NCI-H2107 treated with DMSO at 0.1 percent for 48 hours (cell line): ENCODE data around the gene HNRNPLL.
"Not testable (repeated sequence)": the region's sequence is repeated elsewhere in the genome, so short reads cannot be mapped to it uniquely, and the experiment has no call there.

Source experiments
- DNase-seq: peaks from one replicate; lab custom pipeline; 2025; ENCODE audit not compliant: unreplicated experiment; lab: John Stamatoyannopoulos, UW

The HNRNPLL gene

DNA sequence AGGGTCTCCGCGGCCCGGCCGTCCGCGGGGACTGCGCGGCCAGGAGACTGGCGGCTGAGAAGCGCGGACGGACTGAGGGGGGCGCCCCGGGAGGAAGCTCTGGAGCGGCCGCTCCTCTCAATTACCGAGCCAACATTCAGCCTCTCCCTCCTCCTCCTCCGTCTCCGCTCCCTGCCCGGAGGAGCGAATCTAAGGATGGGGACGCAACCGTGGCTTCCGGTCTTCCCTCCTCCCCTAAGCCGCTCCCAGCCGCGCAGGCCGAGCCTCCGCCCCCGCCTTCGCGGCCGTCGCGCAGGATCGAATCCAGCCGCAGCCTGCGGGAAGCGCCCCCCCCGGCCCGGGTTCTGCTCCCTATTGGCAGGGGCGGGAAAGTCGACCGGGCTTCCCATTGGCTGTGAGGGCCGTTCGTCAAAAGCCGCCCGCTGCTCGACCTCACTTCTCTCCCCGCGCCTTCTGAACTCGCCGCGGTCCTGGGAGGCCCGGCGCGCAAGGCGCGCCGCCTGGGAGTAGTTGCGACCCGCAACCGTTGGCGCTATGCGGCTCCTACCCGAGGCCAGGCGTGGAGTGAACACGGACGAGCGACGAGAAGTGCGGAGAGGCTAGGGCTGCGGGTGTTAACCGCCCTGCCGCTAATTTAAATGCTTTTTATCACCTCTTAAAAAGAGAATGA, at the start of gene HNRNPLL:
Gene HNRNPLL (minus strand): TSS at position 197 of the 670 bp plus-strand sequence. CDS start 302 bp downstream, outside the sequence.
- DNase-seq, result peak; percentile 87

DNA sequence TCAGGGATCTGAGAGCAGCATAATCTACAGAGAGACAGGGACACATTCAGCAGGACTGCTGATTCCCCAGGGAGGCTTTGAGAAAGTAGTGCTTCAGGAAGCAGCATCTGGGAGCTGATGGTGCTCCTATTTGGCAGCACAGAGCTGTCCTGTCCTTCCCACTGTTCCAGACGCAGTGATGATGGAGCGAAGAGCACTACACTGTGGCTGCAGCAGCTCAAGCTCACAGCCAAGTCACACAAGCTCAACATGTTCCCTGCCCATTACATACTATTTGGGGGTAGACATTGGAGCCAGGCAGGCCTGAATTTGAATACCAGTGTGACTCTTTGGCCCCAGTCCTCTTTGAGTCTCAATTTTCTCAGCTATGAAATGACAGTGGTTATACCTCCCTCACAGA, 48.0 kb upstream of the HNRNPLL start:
- no peak for DNase-seq

DNA sequence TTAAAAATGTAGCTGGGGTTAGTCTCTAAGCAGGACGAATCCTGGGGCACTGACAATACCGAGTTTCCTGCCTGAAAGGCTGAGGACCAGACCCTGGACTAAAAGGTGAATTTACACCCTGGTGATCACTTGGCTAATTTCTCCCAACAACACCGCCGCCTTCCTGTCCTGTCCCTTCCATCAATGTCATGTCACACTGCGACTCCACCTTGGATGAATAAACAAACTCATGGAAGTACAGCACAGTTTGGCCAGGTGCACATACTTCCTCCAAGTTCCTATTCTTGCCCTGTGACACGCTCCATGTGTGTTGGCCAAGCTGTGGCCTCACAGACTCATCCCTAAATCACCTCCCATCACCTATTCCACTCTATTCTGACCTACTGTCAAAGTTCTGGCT, 47.3 kb upstream of the HNRNPLL start:
- DNase-seq, result no peak

DNA sequence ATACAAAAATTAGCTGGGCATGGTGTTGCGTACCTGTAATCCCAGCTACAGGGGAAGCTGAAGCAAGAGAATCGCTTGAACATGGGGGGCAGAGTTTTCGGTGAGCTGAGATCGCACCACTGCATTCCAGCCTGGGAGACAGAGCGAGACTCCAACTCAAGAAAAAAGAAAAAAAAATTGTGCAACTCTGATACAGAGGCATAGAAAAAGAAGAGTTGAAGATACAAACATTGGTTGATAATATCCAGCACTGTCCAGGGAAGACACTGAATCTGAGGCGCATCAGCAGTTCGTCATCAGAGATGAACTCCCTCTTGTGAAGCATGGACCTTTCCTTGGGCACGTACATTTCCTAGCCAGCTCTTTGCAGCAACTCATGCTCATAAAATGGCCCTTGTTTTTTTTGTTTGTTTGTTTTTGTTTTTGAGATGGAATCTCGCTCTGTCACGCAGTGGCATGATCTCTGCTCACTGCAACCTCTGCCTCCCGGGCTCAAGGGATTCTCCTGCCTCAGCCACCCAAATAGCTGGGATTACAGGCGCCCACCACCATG, 46.5 kb upstream of the HNRNPLL start:
- no peak for DNase-seq

DNA sequence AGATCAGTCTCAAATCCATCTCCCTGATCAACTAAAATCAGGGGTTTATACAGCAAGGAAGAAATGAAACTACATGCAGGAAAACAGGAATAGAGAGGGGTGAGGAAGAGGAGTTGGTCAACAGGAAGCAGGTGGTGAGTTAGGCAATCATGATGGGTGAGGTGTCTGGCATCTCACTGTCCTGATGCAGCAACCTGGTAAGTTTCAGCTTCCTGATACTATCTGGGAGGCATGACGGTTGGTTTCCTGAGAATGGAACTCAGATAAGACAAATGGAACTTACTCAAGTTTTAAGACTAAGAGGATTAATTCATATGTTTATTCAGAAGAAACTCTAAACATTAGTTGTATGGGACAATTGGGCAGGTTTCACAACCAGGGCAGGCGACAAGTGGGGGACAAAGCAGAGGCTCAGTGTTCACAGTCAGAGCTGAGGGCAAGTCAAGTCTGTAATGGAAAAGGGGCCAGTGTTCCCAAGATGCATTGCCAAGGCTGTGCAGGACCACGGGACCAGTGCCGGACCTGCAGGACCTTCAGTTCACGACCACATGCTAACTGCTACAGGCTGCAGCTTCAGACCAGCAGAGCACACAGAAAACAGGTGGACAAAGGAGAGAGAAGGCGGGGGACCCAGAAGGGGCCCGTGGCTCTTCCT, 45.5 kb upstream of the HNRNPLL start:
- no peak for DNase-seq

DNA sequence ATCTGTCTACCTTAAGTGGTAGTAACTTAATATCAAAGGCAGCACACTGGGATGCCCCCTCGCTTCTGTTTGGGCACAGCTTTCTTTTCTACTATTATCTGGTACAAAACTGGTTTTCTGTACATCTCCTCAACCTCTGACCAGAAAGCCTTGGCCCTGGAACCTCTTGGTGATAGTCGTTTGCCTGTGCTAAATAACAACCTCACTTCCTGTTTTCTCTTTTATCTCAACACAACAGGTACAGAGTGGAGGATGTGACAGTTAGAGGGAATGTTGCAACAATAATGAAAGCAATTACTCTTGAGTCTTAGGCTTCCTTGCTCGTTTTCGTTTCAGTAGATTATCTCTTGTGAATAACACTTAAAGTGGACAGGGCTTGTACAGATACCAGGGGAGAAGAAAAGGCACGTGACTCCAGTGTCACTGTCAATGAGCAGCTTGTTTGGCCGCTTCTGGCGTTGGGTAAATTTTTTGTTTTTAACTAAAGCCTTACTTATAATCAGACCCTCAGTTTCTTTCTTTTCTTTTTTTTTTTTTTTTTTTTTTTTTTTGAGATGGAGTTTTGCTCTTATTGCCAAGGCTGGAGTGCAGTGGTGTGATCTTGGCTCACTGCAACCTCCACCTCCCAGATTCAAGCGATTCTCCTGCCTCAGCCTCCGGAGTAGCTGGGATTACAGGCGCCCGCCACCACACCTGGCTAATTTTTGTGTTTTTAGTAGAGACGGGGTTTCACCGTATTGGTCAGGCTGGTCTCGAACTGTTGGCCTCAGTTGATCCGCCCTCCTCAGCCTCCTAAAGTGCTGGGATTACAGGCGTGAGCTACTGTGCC, 41.2 kb upstream of the HNRNPLL start:
- not testable (repeated sequence) for DNase-seq

DNA sequence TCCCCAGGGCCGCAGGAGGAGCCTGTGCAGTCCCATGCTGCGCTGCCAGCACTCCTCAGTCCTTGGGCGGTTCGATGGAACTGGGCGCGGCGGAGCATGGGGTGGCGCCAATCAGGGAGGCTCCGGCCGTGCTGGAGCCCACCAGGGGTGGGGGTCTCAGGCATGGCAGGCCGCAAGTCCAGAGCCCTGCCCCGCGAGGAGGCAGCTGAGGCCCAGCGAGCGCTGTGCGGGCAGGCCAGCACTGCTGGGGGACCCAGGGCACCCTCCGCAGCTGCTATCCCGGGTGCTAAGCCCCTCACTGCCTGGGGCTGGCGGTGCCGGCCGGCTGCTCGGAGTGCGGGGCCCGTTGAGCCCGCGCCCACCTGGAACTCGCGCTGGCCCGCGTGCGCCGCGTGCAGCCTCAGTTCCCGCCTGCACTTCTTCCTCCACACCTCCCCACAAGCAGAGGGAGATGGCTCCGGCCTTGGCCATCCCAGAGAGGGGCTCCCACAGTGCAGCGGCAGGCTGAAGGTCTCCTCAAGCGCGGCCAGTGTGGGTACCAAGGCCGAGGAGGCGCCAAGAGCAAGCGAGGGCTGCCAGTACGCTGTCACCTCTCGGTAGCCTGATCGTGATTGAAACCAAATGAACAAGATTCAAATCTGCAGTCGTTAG, 40.4 kb upstream of the HNRNPLL start:
- DNase-seq, result no peak

DNA sequence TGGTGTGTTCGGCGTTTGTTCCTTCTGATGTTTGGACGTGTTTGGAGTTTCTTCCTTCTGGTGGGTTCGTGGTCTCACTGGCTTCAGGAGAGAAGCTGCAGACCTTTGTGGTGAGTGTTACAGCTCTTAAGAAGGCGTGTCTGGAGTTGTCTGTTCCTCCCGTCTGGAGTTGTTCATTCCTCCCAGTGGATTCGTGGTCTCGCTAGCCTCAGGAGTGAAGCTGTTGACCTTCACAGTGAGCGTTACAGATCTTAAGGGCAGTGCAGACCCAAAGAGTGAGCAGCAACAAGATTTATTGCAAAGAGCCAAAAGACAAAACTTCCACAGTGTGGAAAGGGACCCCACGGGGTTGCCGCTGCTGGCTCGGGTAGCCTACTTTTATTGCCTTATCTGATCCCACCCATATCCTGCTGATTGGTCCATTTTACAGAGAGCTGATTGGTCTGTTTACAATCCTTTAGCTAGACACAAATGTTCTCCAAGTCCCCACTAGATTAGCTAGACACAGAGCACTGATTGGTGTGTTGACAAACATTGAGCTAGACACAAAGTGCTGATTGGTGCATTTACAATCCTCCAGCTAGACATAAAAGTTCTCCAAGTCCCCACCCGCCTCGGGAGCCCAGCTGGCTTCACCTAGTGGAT, 39.8 kb upstream of the HNRNPLL start:
- DNase-seq, result not testable (repeated sequence)

GRCh38 chr2:38636069-38636468, 33.3 kb upstream of the HNRNPLL start:
- DNase-seq, result no peak

- DNase-seq, result no peak
Measured at GRCh38 chr2:38635139-38635538, 32.4 kb upstream of the HNRNPLL start.

GRCh38 chr2:38634684-38635083, 32.0 kb upstream of the HNRNPLL start:
- no peak for DNase-seq

GRCh38 chr2:38633895-38634294, 31.2 kb upstream of the HNRNPLL start:
- DNase-seq, result no peak

- no peak for DNase-seq
Measured at GRCh38 chr2:38632980-38633379, 30.3 kb upstream of the HNRNPLL start.

GRCh38 chr2:38631976-38632375, 29.2 kb upstream of the HNRNPLL start:
- no peak for DNase-seq

DNA sequence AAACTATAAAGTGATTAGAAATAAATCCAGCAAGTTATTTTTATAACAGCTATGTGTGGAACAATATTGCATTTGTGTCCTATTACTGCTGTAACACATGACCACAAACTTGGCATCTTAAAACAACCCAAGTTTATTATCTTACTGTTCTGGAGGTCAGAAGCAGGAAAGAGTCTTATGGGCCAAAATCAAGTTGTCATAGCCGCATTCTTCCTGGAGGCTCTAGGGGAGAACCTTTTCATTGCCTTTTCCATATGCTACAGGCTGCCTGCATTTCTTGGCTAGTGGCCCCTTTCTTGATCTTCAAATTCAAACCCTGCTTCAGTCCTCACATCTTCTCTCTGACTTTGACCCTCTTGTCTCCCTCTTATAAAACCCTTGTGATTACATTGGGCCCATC, 27.0 kb upstream of the HNRNPLL start:
- DNase-seq, result no peak

DNA sequence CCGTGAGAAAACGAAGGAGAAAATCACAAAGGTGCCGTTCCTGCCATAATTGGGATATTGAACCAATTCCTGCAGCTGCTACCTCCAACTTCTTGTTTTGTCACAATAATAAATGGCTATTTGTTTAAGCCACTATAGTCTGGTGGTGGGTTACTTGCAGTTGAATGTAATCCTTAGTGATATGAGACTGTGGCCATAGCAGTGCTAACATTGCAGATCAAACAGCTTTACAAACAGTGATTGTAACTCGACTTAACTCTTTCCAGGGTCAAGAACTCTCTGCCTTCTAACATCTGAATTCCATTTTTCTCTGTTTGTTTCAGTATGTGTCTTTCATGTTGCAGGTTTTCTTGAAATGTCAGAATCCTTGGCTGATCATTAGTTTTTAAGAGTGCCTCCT, 24.7 kb upstream of the HNRNPLL start:
- no peak for DNase-seq

- DNase-seq, result no peak
Measured at GRCh38 chr2:38626326-38627035, 23.8 kb upstream of the HNRNPLL start.

GRCh38 chr2:38622210-38622609, 19.5 kb upstream of the HNRNPLL start:
- DNase-seq, result no peak

- DNase-seq, result no peak
Measured at GRCh38 chr2:38621018-38621417, 18.3 kb upstream of the HNRNPLL start.
